GM18861 (cell line): ENCODE results near the gene LPP.

ENCODE experiments used
- ATAC-seq: cut with Tn5 transposase; IDR thresholded peaks from one replicate; pipeline ENCODE4 v1.9.1; 2021; ENCODE audit not compliant: unreplicated experiment

LPP gene

DNA sequence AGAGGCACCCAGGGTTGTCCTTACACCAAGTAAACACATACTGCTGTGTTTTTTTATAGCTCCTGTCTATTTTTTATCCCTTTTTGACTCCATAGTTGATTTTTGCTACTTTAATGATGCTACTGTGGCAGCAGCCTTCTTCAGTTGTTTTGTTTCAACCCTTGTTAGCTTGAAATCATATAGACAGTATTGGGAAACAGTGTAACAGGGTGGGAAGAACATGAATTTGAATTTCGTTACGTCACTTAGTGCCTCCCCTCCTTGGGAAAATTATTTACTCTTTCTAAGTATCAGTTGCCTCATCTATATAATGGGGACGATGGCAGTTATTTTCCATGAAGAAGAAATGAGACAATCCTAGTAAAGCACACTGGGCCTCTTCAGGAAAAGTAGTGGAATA is 608.0 kb downstream of the LPP start:
- no peak for ATAC-seq

DNA sequence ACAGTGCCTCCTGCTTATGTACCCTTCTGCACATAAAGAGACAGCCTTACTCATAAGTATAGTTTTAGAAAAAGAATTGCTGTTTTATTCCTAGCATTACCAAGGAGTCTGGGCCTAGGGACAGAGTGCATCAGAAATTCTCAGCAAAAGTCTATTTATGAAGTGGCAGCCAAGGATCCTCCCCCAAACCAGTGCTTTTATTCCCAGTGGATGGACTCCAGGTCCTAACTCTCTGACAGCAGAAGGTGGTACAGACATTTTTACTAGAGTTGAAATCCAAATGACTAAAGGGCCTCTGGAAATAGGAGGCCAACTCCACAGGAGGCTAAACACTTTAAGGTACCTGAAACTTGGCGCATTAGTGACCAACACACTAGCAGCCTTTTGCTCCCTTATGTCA is 610.7 kb downstream of the LPP start:
- no peak for ATAC-seq

DNA sequence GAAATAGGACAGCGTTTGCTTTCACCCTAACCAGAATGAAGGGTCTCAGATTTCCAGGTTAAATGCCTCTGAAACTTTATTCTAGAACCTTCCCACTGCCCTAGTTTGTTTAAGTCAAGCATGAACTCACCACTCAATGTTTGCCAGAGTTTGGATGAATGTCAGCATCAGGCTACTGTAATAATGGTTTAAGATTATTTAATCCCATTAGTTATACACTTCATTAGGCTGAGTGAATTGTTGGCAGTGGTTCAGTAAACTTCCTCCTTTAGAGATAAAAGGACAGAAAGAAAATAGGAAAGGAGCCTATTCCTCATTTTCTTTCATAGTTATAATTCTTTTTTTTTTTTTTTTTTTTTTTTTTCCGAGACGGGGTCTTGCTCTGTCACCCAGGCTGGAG is 615.9 kb downstream of the LPP start:
- ATAC-seq, result no peak

DNA sequence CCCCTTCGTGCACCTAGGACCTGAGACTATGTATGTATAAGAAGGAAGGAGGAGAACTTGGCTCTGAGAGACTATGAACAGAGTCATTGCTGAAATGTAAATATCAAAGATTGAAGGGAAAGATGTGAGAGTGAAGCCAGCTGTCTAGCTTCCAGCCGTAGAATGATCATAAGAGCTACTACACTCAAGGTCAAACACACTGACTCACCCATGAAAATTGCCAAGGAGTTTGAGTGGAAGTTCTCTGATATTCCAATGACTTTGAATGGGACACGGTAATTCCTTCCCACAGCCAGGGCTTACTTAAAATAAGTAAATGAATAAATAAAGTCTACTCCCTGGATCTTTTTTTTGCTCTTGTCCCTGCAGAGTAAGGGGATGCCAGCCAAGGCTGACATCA is 618.9 kb downstream of the LPP start:
- ATAC-seq, result no peak

DNA sequence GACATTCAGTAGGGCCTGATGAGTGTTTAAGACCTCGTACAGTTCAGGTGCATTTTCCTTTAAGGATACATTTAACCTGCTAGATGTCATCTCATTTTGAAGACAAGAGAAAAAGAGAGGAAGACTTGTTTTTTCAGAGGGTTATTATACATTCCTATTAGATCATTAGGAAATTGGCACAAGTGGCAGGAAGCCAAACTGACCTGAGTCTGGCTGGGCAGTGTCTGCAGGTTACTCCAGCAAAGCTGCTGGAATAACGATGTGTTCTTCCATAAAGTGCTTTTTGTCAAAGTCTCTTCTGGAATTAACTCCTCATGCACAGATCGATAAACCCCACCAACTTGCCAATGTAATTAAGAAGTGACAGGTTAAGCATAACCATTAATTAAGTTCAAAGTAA is 621.5 kb downstream of the LPP start:
- ATAC-seq, result no peak

DNA sequence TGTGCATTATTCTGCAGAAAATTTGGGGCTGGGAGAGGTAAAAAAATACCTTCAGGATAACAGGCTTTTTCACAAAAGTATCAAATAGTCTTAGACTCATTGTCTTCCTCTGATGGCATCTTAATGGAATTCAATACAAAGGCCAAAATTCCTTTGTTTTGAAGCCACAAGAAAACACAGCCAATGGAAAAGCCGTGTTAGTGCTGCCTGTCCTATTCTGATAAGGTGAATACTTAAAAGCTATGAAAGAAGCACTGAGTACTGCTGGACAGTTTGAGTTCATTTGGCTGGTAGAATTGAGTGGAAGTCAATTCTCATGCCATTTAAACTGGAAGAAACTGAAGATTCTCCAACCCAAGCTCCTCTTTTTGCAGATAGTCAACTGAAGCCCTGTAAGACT is 622.5 kb downstream of the LPP start:
- no peak for ATAC-seq

DNA sequence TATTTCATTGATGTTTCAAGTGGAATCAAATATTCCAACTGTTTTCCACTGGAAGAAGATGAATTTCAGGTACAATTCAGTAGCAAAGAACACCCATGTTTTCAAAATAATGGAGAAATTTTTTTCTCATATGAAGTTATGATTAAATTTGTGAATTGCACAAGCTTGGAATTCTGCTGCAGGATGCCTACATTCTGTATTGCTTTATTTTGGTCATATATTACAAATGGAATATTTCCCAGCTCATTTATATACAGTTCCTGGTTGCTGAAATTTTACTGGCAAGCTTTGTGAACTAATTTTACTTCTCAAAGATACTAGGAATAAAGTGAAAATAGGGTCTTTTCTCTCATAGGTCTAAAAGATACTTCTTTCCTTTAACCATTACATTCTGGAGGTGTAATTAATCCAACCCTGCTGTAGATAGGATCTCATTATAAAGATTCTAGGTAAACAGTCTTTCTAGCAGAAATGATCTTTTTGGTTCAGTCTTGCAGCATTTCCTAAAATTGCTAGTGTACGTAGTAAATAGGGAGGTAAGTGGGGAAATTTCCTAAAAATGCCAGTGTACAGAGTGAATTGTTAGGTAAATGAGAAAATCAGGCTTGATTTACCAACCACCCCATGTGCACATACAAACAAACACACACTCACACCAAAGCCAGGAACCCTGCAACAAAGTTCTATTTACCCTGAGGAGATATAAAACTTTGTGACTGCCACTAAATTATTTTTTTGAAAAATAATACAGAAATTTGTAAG is 624.3 kb downstream of the LPP start:
- ATAC-seq, result no peak

DNA sequence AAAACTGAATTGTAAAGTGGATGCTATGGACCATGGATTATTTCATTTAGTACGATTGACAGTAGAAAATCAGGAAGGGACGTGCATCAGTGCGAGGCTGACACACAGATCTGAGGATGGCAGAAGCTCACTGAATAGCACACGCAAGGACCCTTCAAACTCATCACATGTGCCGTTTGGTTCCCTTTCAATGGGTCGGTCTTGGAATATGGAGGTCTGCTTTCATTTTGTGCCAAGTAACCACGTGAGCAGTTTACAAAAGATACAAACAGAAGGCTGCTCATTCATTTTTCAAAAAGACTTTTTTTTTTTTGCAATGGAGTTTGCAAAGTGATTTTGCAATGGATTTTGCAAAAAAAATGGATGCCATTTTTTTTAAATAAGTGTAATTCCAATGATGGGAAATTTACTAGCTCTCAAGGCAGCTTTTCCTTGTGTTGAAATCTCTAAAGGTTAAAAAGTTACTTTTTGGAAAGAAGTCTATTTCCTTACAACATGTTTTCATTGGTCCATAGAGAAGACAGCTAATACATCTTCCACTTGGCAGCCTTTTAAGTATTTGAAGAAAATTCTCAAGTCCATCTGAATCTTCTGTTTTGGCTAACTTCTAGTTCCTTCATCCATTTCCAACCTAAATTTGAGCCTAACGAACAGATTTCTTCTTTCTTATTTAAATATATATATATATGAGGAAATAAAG is 625.5 kb downstream of the LPP start:
- ATAC-seq, result no peak

DNA sequence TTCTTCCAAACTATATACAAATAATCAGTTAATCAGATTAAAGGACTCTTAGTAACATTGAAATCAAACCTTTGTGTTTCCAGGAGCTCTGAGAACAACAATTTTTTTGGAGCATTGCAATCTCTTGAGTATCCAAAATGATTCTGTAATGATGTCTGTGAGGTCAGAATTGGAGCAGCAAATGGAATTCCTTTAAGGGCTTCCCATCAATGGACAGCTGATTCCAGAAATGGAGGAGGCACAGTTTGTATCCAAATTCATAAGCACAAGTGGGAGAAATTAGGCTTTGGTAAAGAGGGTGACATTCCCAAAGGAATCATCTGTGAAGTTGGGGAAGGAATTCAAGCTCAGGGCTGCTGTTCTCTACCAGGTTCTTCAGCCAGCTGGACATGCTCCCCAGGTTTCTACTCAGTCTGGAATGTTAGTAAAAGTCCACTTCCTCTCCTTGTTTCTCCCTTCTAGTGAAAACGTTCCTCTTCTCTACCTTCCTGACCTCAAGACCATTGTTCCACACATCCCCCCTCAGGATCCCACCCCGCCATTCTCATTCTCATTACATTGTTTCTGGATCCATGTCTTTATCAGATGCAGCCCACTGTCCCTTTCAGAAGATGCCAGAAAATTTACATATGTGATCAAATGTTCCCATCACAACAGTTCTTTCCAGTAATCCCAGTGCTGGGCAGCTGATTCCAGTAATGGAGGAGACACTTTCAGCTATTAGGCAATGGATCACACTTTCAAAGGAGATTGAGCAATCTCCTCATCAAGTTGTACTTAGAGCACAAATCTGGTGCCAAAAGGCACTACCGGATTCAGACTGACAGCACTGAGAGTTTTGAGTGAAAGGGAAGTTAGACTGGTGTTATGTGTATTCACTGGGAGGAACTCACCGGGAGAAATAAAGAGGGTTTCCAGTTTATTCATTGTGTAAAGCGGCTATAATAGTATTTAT is 626.5 kb downstream of the LPP start:
- no peak for ATAC-seq

DNA sequence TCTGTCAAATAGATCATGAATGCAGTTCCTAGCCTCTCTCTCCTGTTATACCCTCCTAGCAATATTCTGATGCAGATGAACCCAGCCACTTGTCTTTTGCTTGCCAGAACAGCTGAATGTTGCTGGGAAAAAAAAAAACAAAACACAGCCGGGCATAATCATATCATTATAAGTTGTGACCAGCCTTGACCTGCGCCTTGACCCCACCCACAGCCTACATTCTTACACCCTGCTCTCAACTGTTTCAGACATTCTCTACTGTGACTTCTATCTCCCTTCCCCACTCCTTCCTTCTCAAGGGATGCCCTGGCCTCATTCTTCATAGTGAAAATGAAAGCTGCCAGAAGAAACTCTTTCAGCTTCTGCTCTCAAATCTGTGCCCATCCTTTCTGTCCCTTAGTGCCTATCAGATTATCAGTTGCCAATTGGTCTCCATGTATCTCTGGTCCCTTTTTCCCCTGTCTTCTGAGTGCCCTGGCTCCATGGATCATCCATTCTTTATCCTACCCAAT is 628.7 kb downstream of the LPP start:
- no peak for ATAC-seq

DNA sequence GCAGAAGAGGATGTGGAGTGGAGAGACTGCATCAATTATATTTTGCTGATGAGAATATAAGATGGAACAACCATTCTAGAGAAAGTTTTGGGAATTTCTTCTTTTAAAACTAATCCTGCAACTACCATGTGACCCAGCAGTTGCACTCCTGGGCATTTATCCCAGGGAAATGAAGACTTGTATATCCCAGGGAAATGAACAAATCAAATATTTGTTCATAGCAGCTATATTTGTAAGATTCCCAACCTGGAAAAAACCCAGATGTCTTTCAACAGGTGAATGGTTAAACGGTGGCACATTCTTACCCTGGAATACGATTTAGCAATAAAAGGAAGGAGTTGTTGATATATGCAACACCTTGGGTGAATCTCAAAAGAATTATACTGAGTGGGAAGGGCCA is 632.5 kb downstream of the LPP start:
- no peak for ATAC-seq

DNA sequence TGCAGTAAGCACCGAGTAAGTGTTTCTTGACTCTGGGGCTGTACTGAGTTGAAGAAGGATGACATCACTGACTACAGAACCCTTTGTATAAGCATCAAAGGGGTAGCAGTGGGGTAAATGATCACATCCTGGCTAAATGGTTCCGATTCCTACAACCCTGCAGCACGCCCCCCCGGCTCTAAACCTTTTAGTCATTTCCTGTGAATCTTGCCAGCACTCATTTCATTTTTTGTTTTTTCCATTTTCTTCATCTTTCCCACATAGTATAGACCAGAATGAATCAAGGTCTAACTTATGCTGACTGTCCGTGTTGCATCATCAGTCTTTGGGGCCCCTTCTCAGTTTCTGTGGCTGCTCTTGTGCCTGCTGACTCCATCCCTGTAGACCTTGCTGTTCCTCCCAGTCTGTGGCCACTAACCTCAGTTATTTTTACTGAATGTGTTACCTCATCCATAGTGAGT is 634.7 kb downstream of the LPP start:
- ATAC-seq, result no peak

DNA sequence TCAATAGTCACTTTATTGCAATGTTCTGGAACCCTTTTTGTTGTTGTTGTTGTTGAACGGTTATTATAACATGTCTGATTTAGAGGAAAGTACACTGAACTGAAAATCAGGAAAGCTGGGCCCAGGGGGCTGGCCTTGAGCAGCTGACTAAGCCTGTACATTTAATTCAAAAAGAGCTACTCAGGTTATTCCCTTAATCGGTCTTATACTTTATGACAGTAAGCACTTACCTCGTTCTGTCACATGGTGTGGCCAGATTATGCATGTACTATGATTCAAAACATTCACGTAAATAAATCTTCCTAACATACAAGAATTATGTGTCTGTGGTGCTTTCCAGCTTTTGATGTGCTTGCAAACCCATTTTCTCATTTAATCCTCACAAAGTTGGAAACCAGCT is 635.3 kb downstream of the LPP start:
- ATAC-seq, result no peak

DNA sequence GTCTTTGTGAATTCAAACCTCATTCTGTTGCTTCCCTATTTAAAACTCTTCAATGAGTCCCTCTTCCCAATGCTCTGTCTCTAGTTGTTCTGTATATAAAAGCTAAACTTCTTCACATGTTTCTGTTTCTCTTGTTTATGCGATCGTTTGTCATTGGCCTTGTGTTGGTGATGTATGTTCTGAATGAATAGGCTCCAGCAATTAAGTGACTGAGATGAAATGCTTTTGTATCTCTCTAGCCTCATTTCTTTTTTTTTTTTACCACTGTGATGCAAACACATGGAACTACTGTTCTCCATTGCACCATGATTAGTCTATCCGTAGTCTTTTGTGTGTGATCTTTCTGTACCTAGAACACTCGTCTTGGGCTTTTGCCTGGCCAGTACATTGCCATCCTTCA is 637.4 kb downstream of the LPP start:
- no peak for ATAC-seq

DNA sequence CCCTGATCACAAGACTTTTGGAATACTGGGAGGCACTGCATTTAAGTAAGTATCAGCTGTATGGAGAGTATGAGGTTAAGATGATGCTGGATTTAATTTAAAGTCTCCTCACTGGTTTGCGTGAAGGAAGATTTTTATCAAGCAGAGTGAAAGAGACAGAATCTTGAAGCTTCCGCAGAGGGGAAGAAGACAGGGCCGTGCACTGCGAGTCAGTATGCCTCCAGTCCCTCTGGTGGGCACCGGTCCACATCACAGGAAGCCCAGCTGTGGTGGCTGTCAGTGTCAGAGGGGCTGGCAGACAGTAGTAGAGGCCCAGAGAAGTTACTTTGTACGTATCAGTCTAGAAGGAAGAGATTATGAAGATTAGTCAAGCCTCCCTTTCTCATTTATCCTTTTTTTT is 638.8 kb downstream of the LPP start:
- no peak for ATAC-seq

DNA sequence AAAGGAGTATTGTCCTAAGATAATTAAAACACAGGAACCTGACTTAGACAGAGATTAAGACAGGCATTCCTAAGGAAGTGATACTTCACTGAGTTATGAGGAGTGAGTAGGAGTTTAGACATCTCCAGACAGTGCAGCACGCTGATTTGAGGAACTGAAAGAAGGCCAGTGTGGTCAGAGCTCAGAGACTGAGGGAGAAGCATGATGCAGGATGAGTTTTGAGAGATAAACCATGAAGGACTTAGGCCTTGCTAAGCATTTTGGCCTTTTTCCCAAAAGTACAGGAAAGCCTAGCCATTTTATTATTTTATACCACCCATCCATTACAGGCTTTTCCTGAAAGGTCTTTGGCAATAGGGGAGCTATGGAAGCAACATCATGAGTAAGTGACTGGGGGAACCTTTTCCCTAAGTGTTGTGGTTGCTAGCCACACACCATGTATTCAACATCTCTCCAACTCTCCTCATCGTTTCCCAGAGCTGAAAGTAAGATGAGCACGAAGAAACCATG is 642.2 kb downstream of the LPP start:
- ATAC-seq, result no peak

DNA sequence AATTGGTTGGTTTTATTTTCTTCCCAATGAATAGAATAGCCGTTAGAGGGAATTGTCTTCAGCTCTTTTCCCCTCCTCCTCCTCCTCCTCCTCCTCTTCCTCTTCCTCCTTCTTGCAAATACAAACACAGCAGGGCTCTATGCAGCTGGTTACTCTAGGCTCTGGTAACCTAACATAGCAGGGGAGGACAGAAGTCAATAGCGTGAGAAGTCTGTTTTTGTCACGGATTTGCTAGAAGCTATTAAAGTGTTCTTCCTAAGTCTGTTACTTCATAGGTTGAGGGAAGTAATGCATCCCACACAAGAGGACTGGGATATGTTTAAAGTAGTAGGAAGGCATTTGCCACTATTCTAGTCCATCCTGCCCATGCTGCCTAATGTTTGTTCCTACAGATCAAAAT is 643.1 kb downstream of the LPP start:
- ATAC-seq, result no peak

DNA sequence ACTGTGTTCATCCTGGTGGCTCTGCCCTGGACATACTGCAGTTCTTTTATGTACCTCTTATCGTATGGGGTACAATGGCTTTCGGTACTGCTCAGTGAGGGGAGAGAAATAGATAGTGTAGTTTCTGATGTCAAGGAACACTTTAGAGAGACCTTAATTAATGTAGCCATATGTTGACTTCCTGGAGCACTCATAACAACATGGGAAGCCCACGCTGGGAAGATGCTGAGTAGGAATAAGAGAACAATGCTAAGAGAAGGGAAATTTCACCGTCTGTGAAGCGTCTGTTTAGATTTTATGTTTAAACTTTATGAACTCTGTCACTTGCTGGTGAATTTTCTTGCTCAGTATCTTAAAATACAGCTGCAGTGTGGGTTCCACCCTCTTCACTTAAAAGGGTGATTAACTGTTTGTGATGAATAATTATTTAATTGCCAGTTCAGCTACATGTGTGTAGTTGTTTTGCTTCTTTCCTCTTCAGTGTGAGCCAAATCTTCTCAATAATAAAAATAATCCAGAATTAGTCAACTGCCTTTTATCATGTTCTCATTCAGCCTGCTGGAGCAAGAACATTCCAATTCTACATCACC is 644.7 kb downstream of the LPP start:
- no peak for ATAC-seq

DNA sequence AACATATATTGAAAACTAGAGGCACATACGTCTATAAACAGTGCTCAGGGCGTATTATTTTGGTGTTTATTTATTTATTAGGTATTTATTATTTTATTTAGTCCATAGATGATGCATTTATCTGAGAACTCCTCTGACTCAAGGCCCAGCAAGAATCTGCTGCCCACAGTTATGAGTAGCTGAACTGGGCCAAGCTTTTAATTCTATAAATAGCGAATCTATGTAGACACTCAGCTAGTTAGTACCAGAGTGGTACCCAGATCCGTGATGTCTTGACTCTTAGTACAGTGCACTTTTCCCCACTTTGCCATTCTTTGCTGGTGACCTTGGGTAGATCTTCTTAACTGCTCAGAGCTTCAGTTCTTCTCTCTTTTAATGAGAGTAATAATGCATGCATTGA is 647.4 kb downstream of the LPP start:
- no peak for ATAC-seq

DNA sequence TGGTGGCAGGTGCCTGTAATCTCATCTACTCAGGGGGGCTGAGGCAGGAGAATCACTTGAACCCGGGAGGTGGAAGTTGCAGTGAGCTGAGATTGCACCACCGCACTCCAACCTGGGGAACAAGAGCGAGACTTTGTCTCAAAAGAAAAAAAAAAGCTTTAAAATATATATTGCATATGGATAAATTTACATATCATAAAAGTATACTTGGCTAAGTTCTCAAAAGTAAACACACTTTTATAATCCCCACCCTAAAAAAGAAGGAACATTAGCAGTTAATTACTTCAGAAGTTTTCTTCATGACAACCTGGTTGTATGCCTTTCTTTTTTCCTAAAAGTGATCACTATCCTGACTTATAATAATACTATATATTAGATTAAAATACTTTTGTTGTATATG is 648.7 kb downstream of the LPP start:
- ATAC-seq, result no peak

DNA sequence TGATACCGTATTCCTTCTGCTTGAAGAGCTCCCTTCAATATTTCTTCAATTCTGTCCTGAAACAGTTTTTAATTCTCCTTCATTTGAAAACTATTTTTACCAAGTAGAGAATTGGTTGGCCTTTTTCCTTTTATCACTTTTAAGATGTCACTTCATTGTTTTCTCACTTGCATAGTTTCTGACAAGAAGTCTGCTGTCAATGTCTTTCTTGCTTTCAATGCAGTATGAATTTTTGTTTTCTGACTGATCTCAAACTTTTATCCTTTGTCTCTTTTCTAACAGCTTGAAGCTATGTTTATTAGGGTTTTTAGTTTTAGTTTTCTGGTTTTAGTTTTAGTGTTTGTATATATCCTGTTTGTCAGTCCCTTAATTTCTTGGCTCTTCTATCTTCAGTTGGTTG is 653.0 kb downstream of the LPP start:
- ATAC-seq, result no peak
